H1 (cell line): ENCODE results near the gene FNDC7. TPM values are rescaled to one million over a fixed set of nuclear protein-coding genes. Genes with fewer than 3 reads are reported as not detected.
"Not testable (repeated sequence)": the region's sequence is repeated elsewhere in the genome, so short reads cannot be mapped to it uniquely, and the experiment has no call there.

ENCODE experiments used
- CTCF ChIA-PET: fragments of 300-600 bp; sonication (Branson Sonifier 250); formaldehyde crosslinking; loops from one replicate; lab custom pipeline; 2021; ENCODE audit not compliant: partially characterized antibody; lab: Charles Lee
- POLR2A ChIA-PET: fragments of 300-600 bp; sonication (Branson Sonifier 250); formaldehyde crosslinking; loops from one replicate; lab custom pipeline; 2021; ENCODE audit warnings: inconsistent platforms; ENCODE audit not compliant: partially characterized antibody; lab: Charles Lee
- DNase-seq, 2 experiments: peaks; one replicate each; pipeline versions ENCODE4 v3.0.0 to v3.0.0-alpha.2; 2010 to 2022; ENCODE audit warnings: low spot score in 2 of 2, low read depth in 1 of 2, mixed read lengths in 1 of 2
- FAIRE-seq: peaks from 2 replicates; lab custom pipeline; 2011; peaks lifted over from hg19 to GRCh38; lab: Jason Lieb, UNC
- H2AFZ ChIP-seq: 2 replicates; pipeline ENCODE4 v1.8.1; 2012; ENCODE audit warnings: low read length, inconsistent platforms
- H2AK5ac ChIP-seq: 2 replicates; pipeline ENCODE4 v1.6.1; 2013; ENCODE audit warnings: low read depth, low read length
- H2BK120ac ChIP-seq: replicated peaks from 2 replicates; pipeline ENCODE3; 2013; ENCODE audit warnings: low read depth, low read length, inconsistent platforms
- H2BK12ac ChIP-seq: 2 replicates; pipeline ENCODE4 v1.6.1; 2013; ENCODE audit warnings: low read depth, low read length
- H2BK15ac ChIP-seq: 2 replicates; pipeline ENCODE4 v1.6.1; 2013; ENCODE audit warnings: low read length
- H2BK20ac ChIP-seq: 2 replicates; pipeline ENCODE4 v1.6.1; 2013; ENCODE audit warnings: low read length
- H2BK5ac ChIP-seq: 2 replicates; pipeline ENCODE4 v1.6.1; 2013; ENCODE audit warnings: low read depth, low read length
- H3K14ac ChIP-seq: 2 replicates; pipeline ENCODE4 v1.6.1; 2013; ENCODE audit warnings: inconsistent platforms; ENCODE audit not compliant: insufficient read length
- H3K18ac ChIP-seq: 2 replicates; pipeline ENCODE4 v1.6.1; 2013; ENCODE audit warnings: low read length; ENCODE audit errors: extremely low read depth
- H3K23ac ChIP-seq: 2 replicates; pipeline ENCODE4 v1.6.1; 2013; ENCODE audit warnings: inconsistent platforms; ENCODE audit not compliant: insufficient read length
- H3K23me2 ChIP-seq: 2 replicates; pipeline ENCODE4 v1.6.1; 2013; ENCODE audit warnings: low read depth, low read length
- H3K27ac ChIP-seq: 2 replicates; pipeline ENCODE4 v1.6.1; 2011; ENCODE audit warnings: low read depth, low read length, inconsistent platforms
- H3K27me3 ChIP-seq, 4 experiments: replicated peaks in 1 of 4; 1 replicate in 1 of 4; 2 replicates in 3 of 4; pipeline versions ENCODE4 v1.6.1 to v1.8.1; 2011 to 2013; ENCODE audit warnings: low read length in 3 of 4, mild to moderate bottlenecking in 3 of 4, inconsistent platforms in 2 of 4, mixed read lengths in 2 of 4, moderate library complexity in 1 of 4; ENCODE audit not compliant: control insufficient read depth in 3 of 4, insufficient read depth in 3 of 4; ENCODE audit errors: extremely low read depth in 1 of 4
- H3K36me3 ChIP-seq, 4 experiments: 2 replicates each; pipeline versions ENCODE4 v1.6.1 to v1.8.1; 2011 to 2013; ENCODE audit warnings: mild to moderate bottlenecking in 4 of 4, low read length in 3 of 4, moderate library complexity in 2 of 4, control low read depth in 1 of 4, inconsistent platforms in 1 of 4; ENCODE audit not compliant: insufficient read depth in 4 of 4, control insufficient read depth in 2 of 4
- H3K4ac ChIP-seq: replicated peaks from 2 replicates; pipeline ENCODE3; 2013; ENCODE audit warnings: low read length, low read depth, mixed read lengths, inconsistent platforms; ENCODE audit not compliant: insufficient read length
- H3K4me1 ChIP-seq, 4 experiments: replicated peaks in 1 of 4; 1 replicate in 1 of 4; 2 replicates in 3 of 4; pipeline versions ENCODE4 v1.6.1 to v1.8.1; 2011 to 2013; ENCODE audit warnings: low read length in 3 of 4, inconsistent platforms in 2 of 4, mixed read lengths in 1 of 4; ENCODE audit not compliant: insufficient read depth in 4 of 4, control insufficient read depth in 3 of 4
- H3K4me2 ChIP-seq, 2 experiments: 2 replicates each; pipeline versions ENCODE4 v1.6.1 to v1.8.1; 2011 to 2013; ENCODE audit warnings: low read depth in 2 of 2, low read length in 2 of 2, control low read depth in 1 of 2, inconsistent platforms in 1 of 2, mild to moderate bottlenecking in 1 of 2; ENCODE audit not compliant: insufficient read depth in 1 of 2
- H3K4me3 ChIP-seq, 4 experiments: fragments of 200-600, 300-600 bp in 1 of 4; sonication (generic), shearing (Covaris generic), sonication (Bioruptor Twin) in 1 of 4; 2 replicates each; pipeline versions ENCODE4 v1.5.1 to v1.8.1; 2011 to 2016; ENCODE audit warnings: low read length in 4 of 4, low read depth in 3 of 4, control low read depth in 2 of 4, inconsistent platforms in 2 of 4, mild to moderate bottlenecking in 2 of 4, mixed read lengths in 1 of 4, moderate library complexity in 1 of 4; ENCODE audit not compliant: insufficient read depth in 2 of 4; ENCODE audit errors: extremely low read depth in 1 of 4
- H3K56ac ChIP-seq: replicated peaks from 2 replicates; pipeline ENCODE3; 2013; ENCODE audit warnings: low read depth, mild to moderate bottlenecking, mixed read lengths, low read length, inconsistent platforms; ENCODE audit not compliant: insufficient read length
- H3K79me1 ChIP-seq: 2 replicates; pipeline ENCODE4 v1.6.1; 2013; ENCODE audit warnings: low read depth, low read length, control low read depth
- H3K79me2 ChIP-seq, 2 experiments: 2 replicates each; pipeline versions ENCODE4 v1.6.1 to v1.8.1; 2012 to 2013; ENCODE audit warnings: low read length in 2 of 2, mild to moderate bottlenecking in 2 of 2, inconsistent platforms in 1 of 2; ENCODE audit not compliant: insufficient read depth in 2 of 2, control insufficient read depth in 1 of 2
- H3K9ac ChIP-seq, 4 experiments: replicated peaks in 1 of 4; 1 replicate in 1 of 4; 2 replicates in 3 of 4; pipeline versions ENCODE4 v1.6.1 to v1.8.1; 2011 to 2013; ENCODE audit warnings: low read depth in 3 of 4, low read length in 3 of 4, control low read depth in 2 of 4, mild to moderate bottlenecking in 2 of 4, moderate library complexity in 2 of 4, inconsistent platforms in 1 of 4; ENCODE audit errors: extremely low read depth in 1 of 4
- H3K9me3 ChIP-seq, 2 experiments: 2 replicates each; pipeline versions ENCODE4 v1.6.1 to v1.8.1; 2012 to 2013; ENCODE audit warnings: mild to moderate bottlenecking in 2 of 2, moderate library complexity in 2 of 2, control low read depth in 1 of 2, inconsistent platforms in 1 of 2, low read depth in 1 of 2, low read length in 1 of 2, mixed read lengths in 1 of 2; ENCODE audit not compliant: insufficient read depth in 2 of 2
- H4K20me1 ChIP-seq, 2 experiments: replicated peaks in 1 of 2; 2 replicates each; pipeline versions ENCODE3 to v1.8.1; 2011 to 2013; ENCODE audit warnings: inconsistent platforms in 2 of 2, low read length in 2 of 2, mild to moderate bottlenecking in 1 of 2; ENCODE audit not compliant: insufficient read depth in 2 of 2, control insufficient read depth in 1 of 2
- H4K5ac ChIP-seq: 2 replicates; pipeline ENCODE4 v1.6.1; 2013; ENCODE audit warnings: low read length, low read depth, mixed read lengths, inconsistent platforms; ENCODE audit not compliant: insufficient read length
- H4K8ac ChIP-seq: 2 replicates; pipeline ENCODE4 v1.8.0; 2013; ENCODE audit warnings: mild to moderate bottlenecking, moderate library complexity, low read length, inconsistent platforms; ENCODE audit not compliant: insufficient read depth; ENCODE audit errors: extremely low read depth
- H4K91ac ChIP-seq: replicated peaks from 2 replicates; pipeline ENCODE3; 2013; ENCODE audit warnings: low read length, mixed read lengths, inconsistent platforms; ENCODE audit not compliant: insufficient read length
- POLR2A ChIP-seq, 2 experiments: IDR thresholded peaks; 1 replicate in 1 of 2; 2 replicates in 1 of 2; pipeline ENCODE4 v1.6.1; 2011; ENCODE audit warnings: low read depth in 2 of 2, low read length in 2 of 2, mild to moderate bottlenecking in 2 of 2; ENCODE audit errors: control extremely low read depth in 1 of 2
- POLR2AphosphoS5 ChIP-seq: IDR thresholded peaks from 2 replicates; pipeline ENCODE4 v1.6.1; 2011; ENCODE audit warnings: low read depth, low read length
- WGBS, 2 experiments: shearing (Covaris generic) in 1 of 2; methylation state at CpG; one replicate each; pipeline versions ENCODE4 v1.1.6 to v1.1.7; 2013 to 2015; ENCODE audit warnings: low lambda C conversion rate in 2 of 2, mixed read lengths in 2 of 2, inconsistent platforms in 1 of 2, low coverage in 1 of 2, missing lambda C conversion rate in 1 of 2; ENCODE audit not compliant: insufficient replicate concordance in 2 of 2, insufficient coverage in 1 of 2, insufficient read length in 1 of 2; ENCODE audit errors: extremely low coverage in 1 of 2, missing lambda C conversion rate in 1 of 2; 5-methylcytosine and 5-hydroxymethylcytosine counted together
- polyA plus RNA-seq, 7 experiments: library from polyadenylated mRNA; depleted of rRNA in 3 of 7; stranded (reverse) in 5 of 7; unstranded in 2 of 7; fragments of >200 nt in 5 of 7; fragments of 200-250 nt in 2 of 7; gene quantifications; 1 replicate in 5 of 7; 2 replicates in 1 of 7; 4 replicates in 1 of 7; pipeline versions ENCODE4 v1.2.1 to v1.2.3, GENCODE V29; 2011 to 2013; ENCODE audit warnings: missing spikeins in 2 of 7, mixed read lengths in 2 of 7
- total RNA-seq: library from RNA; stranded (reverse); fragmentation: NEBNext Ultra II Directional; extraction: Animal tissue kit (Norgen Biotek cat#: 25700); gene quantifications from 2 replicates; pipeline ENCODE4 v1.2.1, GENCODE V29; 2021

FNDC7 gene
- total and polyA plus RNA-seq, 2 of the 8 experiments (the other 6 are each of a cell fraction or from before 2014, with no cell fraction given), result 0.13 to 0.20 TPM

GRCh38 chr1:108702109-108702508, 10.6 kb upstream of the FNDC7 start:
- H2BK20ac ChIP-seq, H2BK5ac ChIP-seq, CTCF ChIA-PET, H3K9ac ChIP-seq, H3K4ac ChIP-seq, H3K23ac ChIP-seq, H2AFZ ChIP-seq, H3K14ac ChIP-seq, H4K8ac ChIP-seq, H3K18ac ChIP-seq, H3K9me3 ChIP-seq, H3K56ac ChIP-seq, H2AK5ac ChIP-seq, H4K91ac ChIP-seq, H2BK120ac ChIP-seq, H3K79me2 ChIP-seq, H2BK12ac ChIP-seq, DNase-seq, H3K79me1 ChIP-seq, H4K20me1 ChIP-seq, H2BK15ac ChIP-seq, H3K23me2 ChIP-seq, H3K27me3 ChIP-seq, H3K4me3 ChIP-seq, H3K27ac ChIP-seq, FAIRE-seq, H3K4me1 ChIP-seq, H3K4me2 ChIP-seq, H4K5ac ChIP-seq: not testable (repeated sequence)
- WGBS, 2 experiments, result 93% methylated on average over 6 of the region's 6 CpGs; no CpG with 5 or more reads in 1 of the 2 experiments
- POLR2A ChIA-PET, result interaction anchor here (1.0 to 5.4 kb wide), 7 partner anchors 10 to 41 kb away, joined by 3 to 79 read pairs (median 4); partner anchors contain the start of gene PRPF38B
- TF ChIP-seq POLR2AphosphoS5 (peak; percentile 54), POLR2A (IDR thresholded peaks at IDR 0.05; ENCODE audit: control extremely low read depth in 1 of 2, low read depth in 2 of 2, low read length in 2 of 2) (peak in 1 of 2 experiments; percentile 47; a peak in 1 of 3 replicates)
- peaks cover 14 to 48% (median 36%) of the 10 kb centered on the region in 4 experiments for H3K36me3 ChIP-seq
